Endothelial cell of umbilical vein (primary cell): ENCODE data around the gene DNAJC4. TPM values are rescaled to one million over a fixed set of nuclear protein-coding genes. Genes with fewer than 3 reads are reported as not detected.
A peak's percentile ranks its signal among the peaks of the same experiment; 100 is the strongest.

Experiments used
- BruUV-seq: library from RNA; stranded (reverse); fragments of 400-500 nt; replicated peaks from 2 replicates; lab custom pipeline; 2021; lab: Mats Ljungman, UMichigan
- CTCF ChIA-PET: fragments of 300-600, 350-600 bp; sonication (Branson Sonifier 250); formaldehyde crosslinking; loops from one replicate; lab custom pipeline; 2021; ENCODE audit warnings: antibody characterized with exemption, inconsistent platforms; lab: Charles Lee
- POLR2A ChIA-PET: fragments of 300-600, 350-600 bp; sonication (Branson Sonifier 250); formaldehyde crosslinking; loops from one replicate; lab custom pipeline; 2021; ENCODE audit warnings: antibody characterized with exemption, inconsistent platforms; lab: Charles Lee
- DNase-seq: peaks from one replicate; pipeline ENCODE4 v3.0.0-alpha.2; 2011; ENCODE audit warnings: low read depth, low spot score
- FAIRE-seq: peaks from 2 replicates; lab custom pipeline; 2011; peaks lifted over from hg19 to GRCh38; lab: Jason Lieb, UNC
- H2AFZ ChIP-seq: 2 replicates; pipeline ENCODE4 v1.6.0; 2012; ENCODE audit warnings: low read depth, low read length, control low read depth, inconsistent platforms
- H3K27ac ChIP-seq: 2 replicates; pipeline ENCODE4 v1.5.1; 2011; ENCODE audit warnings: low read depth, mild to moderate bottlenecking, control low read depth, low read length, moderate library complexity; ENCODE audit not compliant: insufficient read depth
- H3K27me3 ChIP-seq, 2 experiments: 2 replicates each; pipeline versions ENCODE4 v1.6.0 to v1.6.1; 2011; ENCODE audit warnings: low read length in 2 of 2, mixed read lengths in 1 of 2; ENCODE audit not compliant: control insufficient read depth in 2 of 2, insufficient read depth in 2 of 2
- H3K36me3 ChIP-seq, 2 experiments: 2 replicates in 1 of 2; 3 replicates in 1 of 2; pipeline ENCODE4 v1.5.1; 2011; ENCODE audit warnings: low read length in 2 of 2, mild to moderate bottlenecking in 1 of 2, moderate library complexity in 1 of 2; ENCODE audit not compliant: control insufficient read depth in 2 of 2, insufficient read depth in 2 of 2; ENCODE audit errors: extremely low read depth in 1 of 2
- H3K4me1 ChIP-seq: 3 replicates; pipeline ENCODE4 v1.5.1; 2011; ENCODE audit warnings: mild to moderate bottlenecking, low read length; ENCODE audit not compliant: control insufficient read depth, insufficient read depth; ENCODE audit errors: extremely low read depth
- H3K4me2 ChIP-seq: 2 replicates; pipeline ENCODE4 v1.6.1; 2011; ENCODE audit warnings: low read length, control low read depth, mixed read lengths; ENCODE audit not compliant: insufficient read depth
- H3K4me3 ChIP-seq, 3 experiments: fragments of 200-600 bp in 1 of 3; sonication (generic), shearing (Covaris generic) in 1 of 3; replicated peaks in 1 of 3; 2 replicates each; pipeline ENCODE4 v1.5.1; 2011 to 2016; ENCODE audit warnings: control low read depth in 3 of 3, low read length in 3 of 3, mild to moderate bottlenecking in 2 of 3, inconsistent platforms in 1 of 3, low read depth in 1 of 3, moderate library complexity in 1 of 3; ENCODE audit not compliant: insufficient read depth in 1 of 3
- H3K79me2 ChIP-seq: 2 replicates; pipeline ENCODE4 v1.6.0; 2012; ENCODE audit warnings: low read length, inconsistent platforms; ENCODE audit not compliant: control insufficient read depth, insufficient read depth
- H3K9ac ChIP-seq: replicated peaks from 2 replicates; pipeline ENCODE3; 2011; ENCODE audit warnings: low read length, control low read depth; ENCODE audit not compliant: insufficient read depth; ENCODE audit errors: extremely low read depth
- H3K9me1 ChIP-seq: replicated peaks from 3 replicates; pipeline ENCODE4 v1.6.0; 2011; ENCODE audit warnings: mild to moderate bottlenecking, low read length; ENCODE audit not compliant: control insufficient read depth, insufficient read depth; ENCODE audit errors: extremely low read depth
- H3K9me3 ChIP-seq: replicated peaks from 2 replicates; pipeline ENCODE4 v1.5.1; 2012; ENCODE audit warnings: low read length, inconsistent platforms; ENCODE audit not compliant: control insufficient read depth, insufficient read depth
- H4K20me1 ChIP-seq: replicated peaks from 2 replicates; pipeline ENCODE3; 2011; ENCODE audit warnings: mild to moderate bottlenecking, low read length; ENCODE audit not compliant: control insufficient read depth, insufficient read depth; ENCODE audit errors: extremely low read depth
- CTCF ChIP-seq, 2 donors: IDR thresholded peaks; 1 replicate in 1 of 2; 2 replicates in 1 of 2; pipeline ENCODE4 v1.5.1; 2011; ENCODE audit warnings: low read length in 2 of 2, mild to moderate bottlenecking in 2 of 2, moderate library complexity in 2 of 2, control low read depth in 1 of 2, inconsistent platforms in 1 of 2, low read depth in 1 of 2; ENCODE audit not compliant: insufficient read depth in 1 of 2; ENCODE audit errors: extremely low read depth in 1 of 2
- EZH2 ChIP-seq: IDR thresholded peaks from 2 replicates; pipeline ENCODE4 v1.6.1; 2012; ENCODE audit warnings: borderline replicate concordance, low read depth, mild to moderate bottlenecking, moderate library complexity, low read length, inconsistent platforms; ENCODE audit not compliant: severe bottlenecking
- FOS ChIP-seq: IDR thresholded peaks from 2 replicates; pipeline ENCODE4 v1.6.1; 2011; ENCODE audit warnings: mild to moderate bottlenecking, low read length, moderate library complexity, borderline replicate concordance; ENCODE audit not compliant: insufficient read depth
- GATA2 ChIP-seq: IDR thresholded peaks from 2 replicates; pipeline ENCODE4 v1.7.0; 2011; ENCODE audit warnings: low read depth, mild to moderate bottlenecking, moderate library complexity, mixed read lengths, low read length; ENCODE audit not compliant: insufficient read length, insufficient read depth
- JUN ChIP-seq: IDR thresholded peaks from 2 replicates; pipeline ENCODE4 v1.6.1; 2011; ENCODE audit warnings: borderline replicate concordance, low read depth; ENCODE audit not compliant: insufficient read length, insufficient read depth
- MAX ChIP-seq: IDR thresholded peaks from 2 replicates; pipeline ENCODE4 v1.6.1; 2011; ENCODE audit not compliant: insufficient read depth, insufficient read length
- MYC ChIP-seq: IDR thresholded peaks from one replicate; pipeline ENCODE4 v1.6.1; 2011; ENCODE audit warnings: mild to moderate bottlenecking, low read depth, low read length
- POLR2A ChIP-seq: IDR thresholded peaks from 2 replicates; pipeline ENCODE4 v1.6.1; 2012; ENCODE audit warnings: low read depth, mild to moderate bottlenecking, control low read depth, low read length
- POLR2AphosphoS5 ChIP-seq: IDR thresholded peaks from 2 replicates; pipeline ENCODE4 v1.6.1; 2012; ENCODE audit warnings: low read depth, mild to moderate bottlenecking, control low read depth, low read length, moderate library complexity; ENCODE audit not compliant: insufficient read depth
- dilution Hi-C: fragments of 300-500 bp; cut with MboI; formaldehyde crosslinking; loops from one replicate; pipeline ENCODE4 v1.15.0; 2019; ENCODE audit warnings: low sequenced_read_pairs; ENCODE audit not compliant: extremely low pct_ligation_motif_present
- intact Hi-C: fragments of 100-400 bp; cut with micrococcal nuclease; formaldehyde crosslinking; loops from one replicate; pipeline ENCODE4 v1.10.0; 2022
- polyA plus RNA-seq, 4 experiments: library from polyadenylated mRNA; depleted of rRNA in 3 of 4; stranded (reverse) in 3 of 4; unstranded in 1 of 4; fragments of >200 nt; gene quantifications; 2 replicates each; pipeline versions ENCODE4 v1.2.1 to v1.2.3, GENCODE V29; 2011 to 2012; ENCODE audit warnings: missing spikeins in 1 of 4
- total RNA-seq: library from RNA; stranded (reverse); gene quantifications from 2 replicates; pipeline ENCODE4 v1.2.3, GENCODE V29; 2021

Gene DNAJC4
- total and polyA plus RNA-seq, 2 donors (not counting 3 experiments of a cell fraction or from before 2014, with no cell fraction given), result 23.5 to 41.2 TPM

- Histone ChIP-seq H4K20me1 (no peaks in the 10 kb centered on the region), H3K27ac (no peak overlapping the region), H3K79me2 (peaks cover 8% of the 10 kb centered on the region), H2AFZ (no peak overlapping the region), H3K4me3 (no peak overlapping the region), H3K9me1 (no peaks in the 10 kb centered on the region), H3K27me3 (no peaks in the 10 kb centered on the region), H3K9ac (no peak overlapping the region), H3K4me2 (no peak overlapping the region), H3K4me1 (peaks cover 13% of the 10 kb centered on the region), H3K9me3 (no peaks in the 10 kb centered on the region), H3K36me3 (peaks cover 0 to 6% of the 10 kb centered on the region in 2 experiments)
- no peak for DNase-seq
- dilution Hi-C loops (no loop called here), intact Hi-C loops (no loop called here)
- FAIRE-seq, result no peak
- ChIA-PET CTCF (interaction anchor here (0.9 to 1.7 kb wide), 5 partner anchors 16 to 81 kb away, joined by 3 to 7 read pairs (median 4); no protein-coding TSS in a partner anchor), POLR2A (no interaction called here)
- TF ChIP-seq EZH2 (no peak), POLR2AphosphoS5 (no peak), FOS (no peak), MYC (no peak), CTCF (IDR thresholded peaks at IDR 0.05; ENCODE audit: extremely low read depth in 1 of 2, insufficient read depth in 1 of 2, low read depth in 1 of 2, low read length in 2 of 2) (no peak), JUN (no peak), GATA2 (no peak), MAX (no peak), POLR2A (no peak)
- BruUV-seq, result TSS peak; percentile 17
Observed at GRCh38 chr11:64223001-64223651, 7.2 kb upstream of the DNAJC4 start.
